PC-3 (cell line): ENCODE results near the gene PLEKHA3. TPM values are rescaled to one million over a fixed set of nuclear protein-coding genes. Genes with fewer than 3 reads are reported as not detected.

ENCODE experiments used
- ATAC-seq: fragments of 200-7000 bp; cut with Tn5 transposase; 2 replicates; pipeline ENCODE4 v1.9.1; 2020; ENCODE audit warnings: mild to moderate bottlenecking, moderate library complexity
- BruUV-seq: library from RNA; stranded (reverse); fragments of 400-500 nt; replicated peaks from 2 replicates; lab custom pipeline; 2021; lab: Mats Ljungman, UMichigan
- CTCF ChIA-PET: fragments of 300-600 bp; sonication (Branson Sonifier 250); formaldehyde crosslinking; loops from one replicate; lab custom pipeline; 2022; ENCODE audit warnings: antibody characterized with exemption; lab: Charles Lee
- POLR2A ChIA-PET: fragments of 300-600 bp; sonication (Branson Sonifier 250); formaldehyde crosslinking; loops from one replicate; lab custom pipeline; 2022; ENCODE audit warnings: antibody characterized with exemption; ENCODE audit not compliant: unreplicated experiment; lab: Charles Lee
- DNase-seq: peaks from one replicate; pipeline ENCODE4 v3.0.0-alpha.2; 2015
- H2AFZ ChIP-seq: fragments of 300-600 bp; sonication (generic); 2 replicates; pipeline ENCODE4 v1.6.0; 2016; ENCODE audit warnings: antibody characterized with exemption, low read length
- H3F3A ChIP-seq: fragments of 300-600 bp; sonication (generic); one replicate; pipeline ENCODE4 v1.6.0; 2017; ENCODE audit warnings: antibody characterized with exemption, low read length, control low read depth, mild to moderate bottlenecking; ENCODE audit not compliant: unreplicated experiment
- H3K27ac ChIP-seq: fragments of 300-600 bp; sonication (generic); 2 replicates; pipeline ENCODE4 v1.5.1; 2016; ENCODE audit warnings: mild to moderate bottlenecking, low read length
- H3K27me3 ChIP-seq: fragments of 300-600 bp; sonication (generic); 2 replicates; pipeline ENCODE4 v1.6.1; 2016; ENCODE audit warnings: low read length, mixed read lengths
- H3K36me3 ChIP-seq: fragments of 300-600 bp; sonication (generic); 2 replicates; pipeline ENCODE4 v1.6.1; 2016; ENCODE audit warnings: low read depth, mixed run types, low read length, mixed read lengths
- H3K4me1 ChIP-seq: fragments of 300-600 bp; sonication (generic); 2 replicates; pipeline ENCODE4 v1.5.1; 2016; ENCODE audit warnings: low read length; ENCODE audit not compliant: insufficient read depth
- H3K4me2 ChIP-seq: fragments of 300-600 bp; sonication (generic); 2 replicates; pipeline ENCODE4 v1.6.0; 2016; ENCODE audit warnings: low read length
- H3K4me3 ChIP-seq: fragments of 300-600 bp; sonication (generic); 2 replicates; pipeline ENCODE4 v1.5.1; 2016; ENCODE audit warnings: mild to moderate bottlenecking, low read length, mixed read lengths
- H3K79me2 ChIP-seq: fragments of 300-600 bp; sonication (generic); 2 replicates; pipeline ENCODE4 v1.6.1; 2017; ENCODE audit warnings: low read length, mixed read lengths
- H3K9ac ChIP-seq: fragments of 300-600 bp; sonication (generic); 2 replicates; pipeline ENCODE4 v1.6.0; 2016; ENCODE audit warnings: mild to moderate bottlenecking, low read length
- H3K9me2 ChIP-seq: fragments of 300-600 bp; sonication (generic); replicated peaks from 2 replicates; pipeline ENCODE4 v1.6.1; 2016; ENCODE audit warnings: mixed run types, low read length, mixed read lengths
- H3K9me3 ChIP-seq: fragments of 300-600 bp; sonication (generic); 2 replicates; pipeline ENCODE4 v1.6.1; 2016; ENCODE audit warnings: low read length, mixed read lengths
- H4K20me1 ChIP-seq: fragments of 300-600 bp; sonication (generic); 2 replicates; pipeline ENCODE4 v1.6.1; 2016; ENCODE audit warnings: low read length, mixed read lengths
- EZH2 ChIP-seq: fragments of 300-600 bp; sonication (generic); IDR thresholded peaks from one replicate; pipeline ENCODE4 v1.6.1; 2017; ENCODE audit warnings: antibody characterized with exemption, mild to moderate bottlenecking, low read length; ENCODE audit not compliant: unreplicated experiment
- EZH2phosphoT487 ChIP-seq: fragments of 300-600 bp; sonication (generic); IDR thresholded peaks from 2 replicates; pipeline ENCODE4 v1.6.1; 2018; ENCODE audit warnings: mild to moderate bottlenecking, antibody characterized with exemption, low read length, borderline replicate concordance
- intact Hi-C: fragments of 100-400 bp; cut with micrococcal nuclease; formaldehyde crosslinking; loops from 2 replicates; pipeline ENCODE4 v1.9.0; 2023
- total RNA-seq: library from RNA; depleted of rRNA; stranded (reverse); fragments of >200 nt; gene quantifications from 2 replicates; pipeline ENCODE4 v1.2.3, GENCODE V29; 2014
- TF ChIP-seq, protein P1 (sequence below): fragments of 300-600 bp; sonication (generic); conservative IDR thresholded peaks from 2 replicates; pipeline ENCODE4 v1.5.1; 2017; ENCODE audit warnings: antibody characterized with exemption, low read depth, mild to moderate bottlenecking, low read length

Gene PLEKHA3
- total RNA-seq, 1 experiment from 2014 or later: 16.7 TPM

DNA sequence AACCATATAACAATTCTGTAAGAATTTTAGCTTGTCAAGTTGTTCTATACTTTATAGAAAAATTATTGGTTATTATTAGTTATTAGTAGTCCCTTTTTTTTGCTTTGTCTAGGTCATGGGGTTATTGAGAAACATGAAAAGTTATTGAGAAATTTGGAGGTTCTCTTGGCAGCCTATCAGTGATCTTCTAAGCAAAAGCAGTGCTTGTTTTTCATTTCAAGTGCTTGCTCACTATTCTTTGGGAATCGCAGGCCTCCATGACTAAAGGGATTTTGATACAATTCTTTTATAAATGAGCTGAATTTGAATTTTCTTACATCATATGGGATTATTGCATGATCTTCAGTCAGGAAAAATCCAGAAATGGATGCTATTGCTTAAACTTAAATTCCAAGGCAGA, 25.8 kb downstream of the PLEKHA3 start:
- Histone ChIP-seq H3K27me3 (no peaks in the 10 kb centered on the region), H3K9me2 (no peaks in the 10 kb centered on the region), H3K9ac (no peak overlapping the region), H4K20me1 (no peaks in the 10 kb centered on the region), H3K4me1 (0 out of 2 replicates have a peak, but pooled peaks cover 4% of the 10 kb centered on the region), H3K4me2 (no peak overlapping the region), H3F3A (no peaks in the 10 kb centered on the region), H3K4me3 (no peak overlapping the region), H3K79me2 (no peaks in the 10 kb centered on the region), H3K27ac (no peak overlapping the region), H2AFZ (no peak overlapping the region), H3K36me3 (peaks cover 24% of the 10 kb centered on the region), H3K9me3 (no peaks in the 10 kb centered on the region)
- no peak for ATAC-seq
- POLR2A ChIA-PET: no interaction called here
- DNase-seq: no peak
- CTCF ChIA-PET: no interaction called here
- TF ChIP-seq EZH2: no peak
- TF ChIP-seq, protein P1, sequence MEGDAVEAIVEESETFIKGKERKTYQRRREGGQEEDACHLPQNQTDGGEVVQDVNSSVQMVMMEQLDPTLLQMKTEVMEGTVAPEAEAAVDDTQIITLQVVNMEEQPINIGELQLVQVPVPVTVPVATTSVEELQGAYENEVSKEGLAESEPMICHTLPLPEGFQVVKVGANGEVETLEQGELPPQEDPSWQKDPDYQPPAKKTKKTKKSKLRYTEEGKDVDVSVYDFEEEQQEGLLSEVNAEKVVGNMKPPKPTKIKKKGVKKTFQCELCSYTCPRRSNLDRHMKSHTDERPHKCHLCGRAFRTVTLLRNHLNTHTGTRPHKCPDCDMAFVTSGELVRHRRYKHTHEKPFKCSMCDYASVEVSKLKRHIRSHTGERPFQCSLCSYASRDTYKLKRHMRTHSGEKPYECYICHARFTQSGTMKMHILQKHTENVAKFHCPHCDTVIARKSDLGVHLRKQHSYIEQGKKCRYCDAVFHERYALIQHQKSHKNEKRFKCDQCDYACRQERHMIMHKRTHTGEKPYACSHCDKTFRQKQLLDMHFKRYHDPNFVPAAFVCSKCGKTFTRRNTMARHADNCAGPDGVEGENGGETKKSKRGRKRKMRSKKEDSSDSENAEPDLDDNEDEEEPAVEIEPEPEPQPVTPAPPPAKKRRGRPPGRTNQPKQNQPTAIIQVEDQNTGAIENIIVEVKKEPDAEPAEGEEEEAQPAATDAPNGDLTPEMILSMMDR: no peak
- TF ChIP-seq EZH2phosphoT487: no peak
- intact Hi-C loops: no loop called here
- no TSS peak for BruUV-seq

DNA sequence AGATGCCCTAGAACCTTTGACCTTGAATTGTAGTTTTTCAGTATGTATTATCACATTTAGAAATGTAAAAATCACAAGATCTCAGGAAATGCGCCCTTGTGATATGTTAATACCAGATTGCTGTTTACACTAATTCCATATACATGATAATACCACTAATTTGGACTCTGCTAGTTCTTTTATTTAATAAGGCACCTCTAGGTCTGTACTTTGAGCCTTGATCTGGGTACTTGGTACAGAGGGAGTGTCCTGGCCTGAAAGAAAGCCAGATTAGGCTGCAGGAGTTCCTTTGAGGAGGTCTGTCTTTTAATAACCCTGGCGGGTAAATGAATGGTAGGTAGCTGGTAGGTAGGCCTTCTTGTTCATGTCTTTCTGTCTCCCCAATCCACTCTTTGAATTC, 26.3 kb downstream of the PLEKHA3 start:
- CTCF ChIA-PET: no interaction called here
- Histone ChIP-seq H3K4me2 (no peak overlapping the region), H3K79me2 (no peaks in the 10 kb centered on the region), H2AFZ (no peak overlapping the region), H3K4me3 (no peak overlapping the region), H3F3A (no peaks in the 10 kb centered on the region), H3K9ac (no peak overlapping the region), H3K27me3 (no peaks in the 10 kb centered on the region), H3K27ac (no peak overlapping the region), H3K9me3 (no peaks in the 10 kb centered on the region), H3K36me3 (peaks cover 20% of the 10 kb centered on the region), H3K9me2 (no peaks in the 10 kb centered on the region), H3K4me1 (0 out of 2 replicates have a peak, but pooled peaks cover 4% of the 10 kb centered on the region), H4K20me1 (no peaks in the 10 kb centered on the region)
- TF ChIP-seq, protein P1: no peak
- TF ChIP-seq EZH2phosphoT487 (no peak), EZH2 (no peak)
- no peak for ATAC-seq
- no TSS peak for BruUV-seq
- intact Hi-C loops: no loop called here
- POLR2A ChIA-PET: no interaction called here
- no peak for DNase-seq

DNA sequence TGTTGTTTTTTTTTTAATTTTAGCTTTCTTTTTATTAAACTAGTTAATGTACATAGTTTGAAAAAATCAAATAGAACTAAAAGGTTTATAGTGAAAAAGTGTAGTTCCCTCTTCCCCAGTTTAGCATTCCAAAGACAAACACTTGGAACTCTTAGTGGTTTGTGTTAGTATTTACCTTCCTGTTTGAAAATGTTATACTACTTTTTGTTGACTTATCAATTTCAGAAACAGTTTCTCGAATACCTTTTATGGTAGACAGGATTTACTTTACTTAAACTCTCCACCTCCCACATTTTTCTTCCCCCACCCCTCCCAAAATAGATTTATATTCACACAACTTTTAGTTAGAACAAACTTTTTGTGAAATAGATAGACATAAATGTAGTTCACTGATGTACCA, 26.7 kb downstream of the PLEKHA3 start:
- no peak for TF ChIP-seq EZH2
- TF ChIP-seq, protein P1: no peak
- TF ChIP-seq EZH2phosphoT487: no peak
- Histone ChIP-seq H3K4me1 (peaks cover 7% of the 10 kb centered on the region; the same call in 1 of the 2 replicates), H3F3A (no peaks in the 10 kb centered on the region), H3K4me3 (no peak overlapping the region), H3K27ac (no peak overlapping the region), H2AFZ (no peak overlapping the region), H3K79me2 (no peaks in the 10 kb centered on the region), H3K36me3 (peaks cover 16% of the 10 kb centered on the region), H4K20me1 (no peaks in the 10 kb centered on the region), H3K9me2 (no peaks in the 10 kb centered on the region), H3K27me3 (no peaks in the 10 kb centered on the region), H3K9ac (no peak overlapping the region), H3K4me2 (no peak overlapping the region), H3K9me3 (no peaks in the 10 kb centered on the region)
- DNase-seq (no peak), ATAC-seq (no peak)
- intact Hi-C loops: no loop called here
- CTCF ChIA-PET: no interaction called here
- BruUV-seq: no TSS peak
- POLR2A ChIA-PET: no interaction called here
